NCI-H2029 (cell line): Measurements from ENCODE around the gene PTPN2.
"Not testable (repeated sequence)": the region's sequence is repeated elsewhere in the genome, so short reads cannot be mapped to it uniquely, and the experiment has no call there.

Source experiments
- DNase-seq: peaks from one replicate; lab custom pipeline; 2025; lab: John Stamatoyannopoulos, UW

PTPN2 gene

DNA sequence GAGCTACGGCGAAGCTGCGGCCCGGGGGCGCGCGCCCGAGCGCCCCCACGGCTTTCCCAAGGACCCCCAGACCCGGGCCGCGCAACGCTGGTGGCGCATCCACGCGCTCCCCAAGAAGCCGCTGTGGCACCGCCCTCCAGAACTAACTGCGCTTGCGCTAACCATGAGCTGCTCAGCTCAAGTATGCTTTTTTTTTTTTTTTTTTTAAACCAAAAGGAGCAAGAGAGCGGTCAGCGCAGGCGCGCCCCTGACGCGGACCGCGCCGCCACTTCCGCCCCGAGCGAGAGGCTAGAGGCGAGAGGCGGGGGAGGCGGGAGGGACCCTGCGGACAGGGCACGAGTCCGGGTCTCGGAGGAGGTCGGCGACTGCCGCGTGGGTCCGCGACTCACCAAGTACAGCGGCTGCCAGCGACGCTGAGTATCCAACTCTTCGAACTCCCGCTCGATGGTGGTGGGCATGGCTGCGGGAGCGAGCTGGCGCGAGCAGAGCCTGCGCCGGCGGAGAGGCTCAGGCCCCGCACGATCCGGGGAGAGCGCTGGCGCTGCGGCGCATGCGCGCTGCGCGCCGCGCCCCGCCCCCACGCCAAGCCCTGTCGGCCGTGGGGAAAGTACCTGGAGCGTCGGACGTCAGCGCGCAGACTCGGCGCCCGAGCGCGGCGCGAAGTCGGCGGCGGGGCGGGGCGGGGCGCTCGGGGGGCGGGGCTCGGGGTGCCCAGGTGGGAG is at the start of gene PTPN2:
Gene PTPN2, minus strand, starts transcription at position 554 of the 722 bp plus-strand sequence. Its CDS starts 96 bp downstream, at position 458.
- DNase-seq: peak; percentile 74

DNA sequence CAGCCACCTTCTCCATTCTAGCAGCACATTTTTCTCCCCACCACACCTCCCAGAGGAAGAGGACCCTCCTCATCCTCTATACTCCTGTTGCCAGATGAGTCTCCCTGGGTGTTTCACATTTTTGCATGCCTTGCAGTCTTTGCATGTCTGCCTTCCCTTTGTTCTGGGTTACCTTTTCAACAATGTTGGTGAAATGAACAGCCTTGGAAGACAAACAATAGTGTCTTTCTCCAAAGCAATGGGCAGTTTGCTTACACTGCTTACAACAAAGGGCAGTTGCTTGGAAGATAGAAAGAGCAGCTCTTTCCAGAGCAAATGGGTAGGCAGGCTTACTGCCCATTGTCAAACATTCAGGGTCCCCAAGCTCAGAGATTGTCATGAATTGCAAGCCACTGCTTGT is 49.3 kb upstream of the PTPN2 start:
- DNase-seq: no peak

GRCh38 chr18:12930908-12931307 is 46.9 kb upstream of the PTPN2 start:
- DNase-seq: no peak

DNA sequence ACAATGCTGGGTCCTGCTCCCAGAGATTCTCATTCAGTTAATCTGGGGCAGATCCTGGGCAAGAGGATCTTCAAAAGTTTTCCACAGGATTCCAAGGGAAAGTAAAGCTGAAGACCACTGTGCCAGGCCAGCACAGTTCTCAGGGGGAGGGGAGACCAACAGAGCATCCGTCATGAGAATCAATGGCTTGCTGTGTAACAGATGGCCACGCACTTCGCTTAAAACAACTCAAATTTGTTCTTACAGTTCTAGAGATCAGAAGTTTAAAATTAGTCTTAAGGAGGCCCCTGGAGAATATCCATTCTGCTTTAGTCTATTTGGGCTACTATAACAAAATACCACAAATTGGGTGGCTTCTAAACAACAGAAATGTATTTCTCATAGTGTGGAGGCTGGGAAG is 46.3 kb upstream of the PTPN2 start:
- no peak for DNase-seq

DNA sequence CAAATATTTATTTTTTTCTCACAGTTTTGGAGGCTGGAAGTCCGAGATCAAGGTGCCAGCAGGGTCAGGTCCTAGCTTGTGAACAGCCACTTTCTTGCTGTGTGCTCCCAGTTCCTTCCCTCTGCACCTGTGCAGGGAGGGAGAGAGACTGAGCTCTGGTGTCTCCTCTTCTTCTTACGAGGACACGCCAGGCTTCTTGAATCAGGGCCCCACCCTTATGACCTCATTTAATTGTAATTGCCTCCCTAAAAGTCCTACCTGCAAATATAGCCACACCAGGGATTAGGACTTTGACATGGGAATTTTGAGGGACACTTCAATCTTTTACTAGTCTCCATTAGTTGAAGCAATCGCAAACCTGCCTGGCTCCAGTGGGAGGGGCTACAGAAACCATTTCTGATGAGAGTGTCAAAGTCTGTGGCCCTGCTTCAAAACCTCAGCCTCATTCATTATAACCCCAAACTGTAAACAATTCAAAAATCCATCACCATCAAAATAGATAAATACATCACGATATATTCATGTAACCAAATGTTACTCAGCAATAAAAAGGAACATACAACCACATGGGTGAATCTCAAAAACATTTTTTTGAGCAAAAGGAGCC is 45.5 kb upstream of the PTPN2 start:
- DNase-seq: no peak

DNA sequence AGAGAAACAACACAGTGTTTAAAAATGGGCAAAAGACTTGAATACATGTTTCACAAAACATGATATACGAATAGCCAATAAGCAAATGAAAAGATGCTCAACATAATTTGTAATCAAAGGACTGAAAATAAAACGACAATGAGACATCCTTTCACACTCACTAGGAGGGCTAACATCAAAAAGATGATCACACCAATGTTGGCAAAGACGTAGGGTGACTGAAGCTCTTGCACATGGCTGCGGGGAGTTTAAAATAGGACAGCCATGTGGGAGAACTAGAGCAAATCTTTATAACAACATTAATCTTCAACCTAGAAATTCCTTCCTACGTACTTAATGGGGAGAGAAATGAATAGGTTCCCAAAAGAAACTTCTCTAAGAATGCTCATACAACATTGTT is 44.6 kb upstream of the PTPN2 start:
- DNase-seq: no peak

DNA sequence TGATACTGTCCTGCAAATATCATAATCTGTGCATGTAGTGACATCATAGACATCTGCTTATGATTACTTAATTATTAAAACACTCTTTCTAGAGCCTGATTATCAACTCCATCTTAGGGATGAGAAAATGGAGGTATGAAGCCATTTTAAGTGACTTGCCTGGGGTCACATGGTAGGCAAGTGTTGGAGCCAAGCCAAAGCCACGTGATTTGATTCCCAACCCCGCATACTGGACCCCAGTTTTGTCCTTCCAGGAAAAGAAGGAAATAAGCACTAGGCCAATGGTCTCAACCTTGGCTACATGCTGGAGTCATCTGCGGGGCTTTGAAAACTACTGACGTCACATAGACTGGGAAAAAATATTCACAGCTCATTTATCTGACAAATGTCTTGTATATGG is 44.2 kb upstream of the PTPN2 start:
- no peak for DNase-seq

DNA sequence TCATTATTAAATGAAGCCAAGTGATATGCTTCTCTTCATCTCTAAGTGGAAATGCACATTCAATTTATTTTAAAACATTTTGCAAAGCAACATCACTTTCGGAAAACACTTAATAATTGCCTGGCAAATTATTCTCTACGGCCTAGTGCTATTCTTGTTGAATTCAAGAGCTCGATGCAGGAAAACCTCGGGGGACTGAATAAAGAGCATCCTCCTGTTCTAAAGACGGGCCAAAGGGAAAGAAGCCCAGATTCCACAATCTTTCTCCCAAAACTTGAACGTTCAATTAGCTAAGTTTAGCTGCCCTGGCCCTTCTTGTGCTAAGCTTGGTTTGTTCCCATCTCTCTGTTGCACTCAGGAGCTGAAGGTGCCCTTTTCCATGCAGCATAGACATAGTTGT is 40.6 kb upstream of the PTPN2 start:
- no peak for DNase-seq

DNA sequence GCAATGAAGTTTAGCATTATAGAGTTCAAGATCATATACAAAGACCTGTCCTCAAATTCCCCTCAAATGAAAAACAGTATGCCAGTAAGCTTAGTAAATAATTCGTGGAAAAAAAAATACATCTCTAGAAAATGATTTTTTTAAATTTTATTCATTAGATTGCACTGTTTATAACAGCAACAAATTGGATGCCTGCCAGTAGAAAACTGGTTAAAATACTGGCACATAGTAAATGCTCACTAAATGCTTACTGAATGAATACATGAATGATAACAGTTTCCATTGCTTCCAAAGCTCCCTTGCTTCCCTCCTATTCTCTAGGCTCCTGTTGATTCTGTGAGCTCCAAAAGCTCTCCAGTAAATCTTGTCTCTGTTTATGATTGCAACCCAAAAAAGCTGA is 38.2 kb upstream of the PTPN2 start:
- DNase-seq: no peak

DNA sequence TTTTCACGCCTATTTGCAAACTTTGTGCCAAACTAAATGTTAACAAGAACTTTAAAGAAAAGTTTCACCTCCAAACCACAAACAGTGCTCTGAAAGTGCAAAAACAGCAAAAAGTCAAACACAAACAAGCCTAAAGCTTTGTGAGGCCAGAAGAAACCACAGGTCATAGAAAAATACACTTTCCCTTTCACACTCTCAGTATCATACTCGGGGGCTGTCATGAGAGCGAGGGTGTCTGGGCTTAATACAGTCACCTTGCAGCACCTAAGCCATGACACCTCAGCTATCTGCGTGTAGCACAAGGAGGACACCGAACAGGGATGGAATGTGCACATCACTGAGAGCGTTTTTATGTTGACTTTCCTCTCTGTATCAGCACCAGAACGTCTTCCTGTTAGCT is 37.1 kb upstream of the PTPN2 start:
- DNase-seq: no peak

- no peak for DNase-seq
Measured at GRCh38 chr18:12911929-12912703, 28.1 kb upstream of the PTPN2 start.

- no peak for DNase-seq
Measured at GRCh38 chr18:12911025-12911928, 27.2 kb upstream of the PTPN2 start.

GRCh38 chr18:12908706-12909105 is 24.7 kb upstream of the PTPN2 start:
- DNase-seq: no peak

- DNase-seq: no peak
Measured at GRCh38 chr18:12907258-12907925, 23.4 kb upstream of the PTPN2 start.

DNA sequence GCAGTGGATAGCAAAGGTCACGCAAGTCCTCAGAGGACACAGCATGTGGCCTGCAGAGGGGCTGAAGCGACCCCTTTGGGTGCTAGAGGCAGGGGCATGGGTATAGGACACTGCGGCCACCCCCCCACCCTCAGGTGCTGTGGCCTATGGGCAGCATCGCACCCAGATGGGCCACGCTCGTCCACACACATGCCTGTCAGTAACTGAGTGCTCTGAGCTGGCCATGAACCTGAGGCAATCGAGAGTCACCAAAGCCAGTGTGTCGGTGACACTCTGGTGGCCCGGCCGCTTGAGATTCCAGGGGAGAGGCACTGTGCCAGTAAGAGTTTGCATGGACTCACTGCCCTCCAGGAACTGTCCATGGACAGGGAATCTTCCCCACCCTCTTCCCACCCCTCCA is 22.7 kb upstream of the PTPN2 start:
- DNase-seq: no peak

DNA sequence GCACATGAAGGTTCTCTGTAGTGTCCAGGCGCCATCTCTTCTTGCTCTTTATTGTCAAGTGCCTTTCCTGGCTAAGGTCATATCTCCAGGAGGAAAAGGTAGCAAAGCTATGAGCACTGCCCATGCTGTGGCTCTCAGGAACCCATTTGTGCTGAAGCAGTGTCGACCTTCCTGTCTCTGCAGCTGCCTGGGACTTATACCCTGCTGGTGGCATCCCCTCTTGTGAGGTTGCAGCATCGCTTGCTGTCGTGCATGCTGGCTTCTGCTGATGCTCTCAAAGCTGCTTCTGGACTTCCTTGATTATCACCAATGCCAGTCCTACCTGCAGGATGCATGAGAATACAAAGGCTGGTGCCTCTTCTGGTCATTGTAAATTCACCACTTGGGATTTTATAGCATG is 22.1 kb upstream of the PTPN2 start:
- no peak for DNase-seq

DNA sequence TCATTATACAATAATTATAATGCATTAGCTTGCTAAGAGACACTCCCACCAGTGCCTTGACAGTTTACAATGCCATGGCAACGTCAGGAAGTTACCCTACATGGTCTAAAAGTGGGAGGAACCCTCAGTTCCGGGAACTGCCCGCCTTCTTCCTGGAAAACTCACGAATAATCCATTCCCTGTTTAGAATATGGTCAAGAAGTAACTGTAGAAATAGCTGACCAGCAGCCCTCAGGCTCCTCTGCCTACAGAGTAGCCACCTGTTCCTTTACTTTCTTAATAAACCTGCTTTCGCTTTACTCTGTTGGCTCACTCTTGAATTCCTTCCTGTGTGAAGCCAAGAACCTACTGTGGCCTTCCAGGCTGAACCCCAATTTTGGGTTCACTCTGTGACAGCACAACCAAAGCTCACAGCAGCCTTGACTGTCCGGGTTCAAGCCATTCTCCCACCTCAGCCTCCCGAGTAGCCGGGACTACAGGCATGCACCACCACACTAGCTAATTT is 20.0 kb upstream of the PTPN2 start:
- DNase-seq: no peak

GRCh38 chr18:12901208-12901607 is 17.2 kb upstream of the PTPN2 start:
- not testable (repeated sequence) for DNase-seq

- DNase-seq: not testable (repeated sequence)
Measured at GRCh38 chr18:12896784-12897333, 12.8 kb upstream of the PTPN2 start.

DNA sequence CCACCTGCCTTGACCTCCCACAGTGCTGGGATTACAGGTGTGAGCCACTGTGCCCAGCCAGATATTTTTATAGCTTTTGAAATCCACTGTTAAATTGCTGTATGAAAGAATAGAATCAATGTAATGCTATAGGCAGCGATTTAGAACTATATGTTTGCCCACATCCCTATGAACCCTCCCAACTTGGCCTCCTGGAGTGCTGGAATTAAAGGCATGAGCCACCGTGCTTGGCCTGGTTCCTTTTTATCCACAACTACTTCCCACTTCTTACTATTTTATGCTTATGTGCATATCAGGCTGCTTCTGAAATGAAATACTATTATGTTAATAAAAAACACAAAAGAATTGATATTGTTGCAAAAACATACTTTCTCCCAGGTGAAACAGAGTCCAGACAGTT is 11.6 kb upstream of the PTPN2 start:
- no peak for DNase-seq

DNA sequence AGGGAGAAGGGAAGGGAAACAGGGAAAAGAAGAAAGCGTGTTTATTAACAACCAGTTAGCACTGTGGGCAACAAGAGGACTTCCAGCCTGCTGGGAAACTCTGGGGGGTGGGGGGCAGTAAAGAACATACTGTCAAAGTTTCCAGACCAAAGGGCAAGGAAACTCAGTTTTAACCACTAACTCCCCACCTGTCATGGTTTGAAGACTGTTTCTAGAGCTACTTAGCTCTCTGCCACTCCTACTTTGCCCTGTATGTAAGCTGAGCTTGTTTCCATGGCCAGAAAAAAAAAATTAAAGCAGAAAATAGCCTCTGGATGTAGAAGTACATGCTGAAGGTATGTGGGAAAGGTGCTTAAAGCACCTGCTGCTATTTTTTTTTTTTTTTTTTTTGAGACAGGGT is 11.0 kb upstream of the PTPN2 start:
- no peak for DNase-seq
